H7 (cell line): ENCODE measurements around the gene OR2A25. TPM values are rescaled to one million over a fixed set of nuclear protein-coding genes. Genes with fewer than 3 reads are reported as not detected.
"Not testable (repeated sequence)": the region's sequence is repeated elsewhere in the genome, so short reads cannot be mapped to it uniquely, and the experiment has no call there.

Source experiments
- DNase-seq: peaks from one replicate; pipeline ENCODE4 v3.0.0; 2012
- H3K27me3 ChIP-seq: 2 replicates; pipeline ENCODE4 v1.6.0; 2011; ENCODE audit warnings: mild to moderate bottlenecking, low read length; ENCODE audit not compliant: control insufficient read depth, insufficient read depth
- H3K36me3 ChIP-seq: replicated peaks from 2 replicates; pipeline ENCODE4 v1.5.1; 2011; ENCODE audit warnings: low read length; ENCODE audit not compliant: control insufficient read depth, insufficient read depth
- H3K4me3 ChIP-seq: 2 replicates; pipeline ENCODE4 v1.5.1; 2011; ENCODE audit warnings: low read depth, mild to moderate bottlenecking, control low read depth, low read length, moderate library complexity; ENCODE audit not compliant: insufficient read depth
- total RNA-seq: library from RNA; depleted of rRNA; stranded (reverse); fragments of >200 nt; shearing (Covaris generic); gene quantifications from 2 replicates; pipeline ENCODE4 v1.2.3, GENCODE V29; 2014

Gene OR2A25
- total RNA-seq, 1 experiment from 2014 or later = not detected

DNA sequence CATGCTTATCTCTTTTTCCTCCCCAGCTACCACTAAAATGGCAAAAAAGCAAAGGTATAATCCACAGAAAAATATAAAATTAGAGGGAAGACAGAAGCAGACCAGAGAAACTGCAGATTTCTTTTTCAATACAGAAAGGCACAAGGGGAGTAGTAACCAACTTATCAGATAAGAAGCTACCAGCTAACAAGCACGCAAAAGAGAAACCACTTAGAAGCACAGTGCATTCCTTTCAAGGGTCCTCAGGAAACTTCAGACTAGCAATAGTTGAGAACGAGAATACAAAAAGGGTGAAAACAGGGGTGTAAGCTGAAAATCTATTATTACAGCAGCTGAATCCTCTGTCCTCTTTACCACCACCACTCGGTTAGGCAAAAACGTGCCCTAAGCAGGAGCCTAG, 30.7 kb upstream of the OR2A25 start:
- H3K36me3 ChIP-seq = no peaks in the 10 kb centered on the region
- DNase-seq = no peak
- no peak overlapping the region for H3K4me3 ChIP-seq
- H3K27me3 ChIP-seq = no peaks in the 10 kb centered on the region

DNA sequence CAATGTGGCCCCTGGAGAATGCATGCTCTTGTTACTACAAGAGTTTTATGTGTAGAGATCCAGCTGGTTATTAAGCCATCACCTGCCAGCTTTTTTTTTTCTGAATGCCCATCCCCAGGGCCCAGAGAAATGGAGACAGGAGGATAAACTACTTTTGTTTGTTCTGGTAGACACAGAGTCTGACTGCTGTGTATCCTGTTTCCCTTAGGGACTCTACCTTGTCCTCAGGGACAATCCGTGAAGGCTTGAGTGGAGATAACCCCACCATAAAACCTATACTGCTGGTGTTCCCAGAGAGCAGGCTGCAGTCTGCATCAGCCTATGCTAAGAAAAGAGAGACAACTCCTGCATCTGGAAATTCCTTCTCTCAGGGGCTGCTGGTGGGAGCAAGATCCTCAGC, 21.0 kb upstream of the OR2A25 start, which contains the start of gene OR2A5:
TSS of gene OR2A5 (plus strand) at position 301 of the 400 bp plus-strand sequence. CDS start 1,454 bp downstream, outside the sequence.
- Histone ChIP-seq H3K4me3 (no peak within 1 kb of the TSS), H3K27me3 (no peaks in the 10 kb centered on the region), H3K36me3 (no peaks in the 10 kb centered on the region)
- no peak for DNase-seq

DNA sequence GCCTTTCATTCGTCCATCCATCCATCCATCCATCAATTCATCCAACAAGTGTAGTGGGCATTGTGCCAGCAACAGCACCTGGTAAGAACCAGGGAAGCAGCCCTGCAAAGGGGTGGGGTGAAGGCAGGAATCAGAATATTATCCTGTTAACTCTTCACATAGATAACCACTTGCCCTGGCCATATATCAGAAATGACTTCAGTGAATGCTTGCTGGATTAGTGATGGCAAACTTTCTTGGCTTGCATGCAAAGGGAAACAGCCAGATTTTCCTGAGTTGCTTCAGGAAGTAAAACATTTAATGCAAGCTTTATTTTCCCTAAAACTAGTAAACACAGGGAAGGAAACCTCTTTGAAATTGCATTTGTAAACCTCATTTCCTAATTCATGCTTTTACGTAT, 20.1 kb upstream of the OR2A25 start:
- Histone ChIP-seq H3K27me3 (no peaks in the 10 kb centered on the region), H3K4me3 (no peak overlapping the region), H3K36me3 (no peaks in the 10 kb centered on the region)
- DNase-seq = no peak

DNA sequence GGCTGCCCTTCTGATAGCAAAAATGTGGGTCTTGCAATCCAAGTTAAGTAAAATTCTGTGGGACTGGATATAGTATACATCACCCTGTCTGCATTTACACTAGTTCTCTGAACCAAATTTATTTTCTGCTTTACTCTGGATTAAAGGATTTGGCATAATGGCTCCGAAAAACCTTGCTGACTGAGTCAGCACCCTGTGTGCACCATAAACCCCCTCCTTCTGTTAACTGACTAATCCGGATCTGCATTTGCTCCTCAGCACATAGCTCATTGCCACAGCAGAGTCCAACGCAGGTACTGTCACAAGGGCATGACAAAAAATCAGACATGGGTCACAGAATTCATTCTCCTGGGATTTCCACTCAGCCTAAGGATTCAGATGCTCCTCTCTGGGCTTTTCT, 19.5 kb upstream of the OR2A25 start:
- H3K36me3 ChIP-seq = no peaks in the 10 kb centered on the region
- DNase-seq = no peak
- no peaks in the 10 kb centered on the region for H3K27me3 ChIP-seq
- H3K4me3 ChIP-seq = no peak overlapping the region

DNA sequence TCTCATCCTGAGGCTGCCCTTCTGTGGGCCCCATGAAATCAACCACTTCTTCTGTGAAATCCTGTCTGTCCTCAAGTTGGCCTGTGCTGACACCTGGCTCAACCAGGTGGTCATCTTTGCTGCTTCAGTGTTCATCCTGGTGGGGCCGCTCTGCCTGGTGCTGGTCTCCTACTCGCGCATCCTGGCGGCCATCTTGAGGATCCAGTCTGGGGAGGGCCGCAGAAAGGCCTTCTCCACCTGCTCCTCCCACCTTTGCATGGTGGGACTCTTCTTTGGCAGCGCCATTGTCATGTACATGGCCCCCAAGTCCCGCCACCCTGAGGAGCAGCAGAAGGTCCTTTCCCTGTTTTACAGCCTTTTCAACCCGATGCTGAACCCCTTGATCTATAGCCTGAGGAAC, 18.7 kb upstream of the OR2A25 start:
- H3K27me3 ChIP-seq, H3K36me3 ChIP-seq, DNase-seq, H3K4me3 ChIP-seq: not testable (repeated sequence)

DNA sequence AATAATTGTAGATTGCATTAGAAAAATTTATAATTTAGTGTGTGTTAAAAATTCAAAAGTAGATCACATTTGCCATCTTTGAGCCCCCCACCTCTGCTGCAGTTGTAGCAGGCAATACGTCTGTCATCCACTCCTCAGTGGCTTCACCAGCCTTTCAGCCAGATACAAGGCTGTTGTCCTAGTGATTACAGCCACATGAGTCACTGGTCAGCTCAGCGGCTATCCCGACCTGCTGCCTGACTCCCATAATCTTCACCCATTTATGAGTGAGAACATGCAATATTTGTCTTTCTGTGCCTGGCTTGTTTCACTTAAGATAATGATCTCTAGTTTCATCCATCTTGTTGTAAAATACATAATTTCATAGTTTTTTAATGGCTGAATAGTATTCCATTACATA, 11.7 kb upstream of the OR2A25 start:
- Histone ChIP-seq H3K27me3 (no peaks in the 10 kb centered on the region), H3K36me3 (no peaks in the 10 kb centered on the region), H3K4me3 (no peak overlapping the region)
- no peak for DNase-seq

DNA sequence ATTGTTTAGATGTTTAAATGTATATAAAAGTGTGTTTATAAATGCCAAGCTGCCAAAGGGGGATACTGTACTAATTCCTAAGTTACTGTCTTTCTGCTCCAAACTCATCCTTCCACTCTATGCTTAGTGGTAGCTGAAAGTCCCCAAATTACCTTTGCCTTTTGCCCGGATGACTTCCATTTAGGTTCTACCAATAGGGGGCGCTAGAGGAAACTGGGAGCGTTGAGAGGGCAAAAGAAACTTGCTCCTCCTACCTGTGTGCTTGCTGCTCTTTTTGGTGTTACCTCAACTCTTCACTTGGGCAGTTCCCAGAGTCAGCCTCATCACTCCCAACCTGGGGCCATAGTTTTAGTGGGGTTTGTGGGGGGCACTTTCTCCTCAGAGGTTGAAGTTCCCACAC, 5.9 kb upstream of the OR2A25 start:
- no peaks in the 10 kb centered on the region for H3K27me3 ChIP-seq
- no peaks in the 10 kb centered on the region for H3K36me3 ChIP-seq
- peak; percentile 32 for DNase-seq
- H3K4me3 ChIP-seq = no peak overlapping the region

DNA sequence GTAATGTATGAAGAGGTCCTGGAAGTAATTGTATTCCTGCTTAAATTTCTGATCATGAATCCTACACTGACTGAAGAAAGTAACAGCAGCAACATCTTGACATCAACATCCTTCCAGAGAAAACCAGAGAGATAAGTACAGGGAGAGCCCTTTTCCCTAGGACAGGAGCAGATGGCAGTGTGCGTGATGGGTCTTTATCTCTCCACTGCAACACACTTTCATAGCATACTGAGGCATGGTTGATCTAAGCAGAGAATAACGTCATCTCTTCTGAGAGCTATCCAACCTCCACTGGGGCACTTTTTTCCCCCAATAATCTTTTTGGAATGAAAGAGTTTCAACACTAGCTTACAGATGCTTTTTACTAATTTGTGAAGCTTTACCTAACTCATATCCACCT, 342 bp downstream of the OR2A25 start:
- Histone ChIP-seq H3K27me3 (no peaks in the 10 kb centered on the region), H3K4me3 (no peak overlapping the region), H3K36me3 (no peaks in the 10 kb centered on the region)
- no peak for DNase-seq

DNA sequence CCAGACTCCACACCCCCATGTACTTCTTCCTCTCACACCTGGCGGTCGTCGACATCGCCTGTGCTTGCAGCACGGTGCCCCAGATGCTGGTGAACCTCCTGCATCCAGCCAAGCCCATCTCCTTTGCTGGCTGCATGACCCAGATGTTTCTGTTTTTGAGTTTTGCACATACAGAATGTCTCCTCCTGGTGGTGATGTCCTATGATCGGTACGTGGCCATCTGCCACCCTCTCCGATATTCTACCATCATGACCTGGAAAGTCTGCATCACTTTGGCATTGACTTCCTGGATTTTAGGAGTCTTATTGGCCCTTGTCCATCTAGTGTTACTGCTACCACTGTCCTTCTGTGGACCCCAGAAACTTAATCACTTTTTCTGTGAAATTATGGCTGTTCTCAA, 4.8 kb downstream of the OR2A25 start:
- Histone ChIP-seq H3K4me3 (no peak overlapping the region), H3K36me3 (no peaks in the 10 kb centered on the region), H3K27me3 (no peaks in the 10 kb centered on the region)
- DNase-seq = no peak

DNA sequence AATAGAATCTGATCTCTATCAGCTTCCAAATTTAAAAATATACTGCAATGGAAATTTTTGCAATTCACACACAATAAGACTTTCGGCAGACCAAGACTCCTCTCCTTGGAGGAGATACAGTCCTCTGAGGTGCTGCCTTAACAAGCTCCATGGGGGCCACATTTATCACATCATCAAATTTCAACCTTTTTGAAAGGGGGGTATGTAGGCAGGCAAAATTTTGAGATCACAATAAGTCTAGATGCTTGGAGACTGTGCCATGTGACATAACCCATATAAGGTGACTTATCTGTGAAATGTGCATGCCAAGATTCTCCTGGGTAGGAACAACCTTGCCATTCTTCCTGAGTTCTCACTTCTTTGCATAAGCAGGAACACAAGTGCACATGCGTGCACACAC, 16.4 kb downstream of the OR2A25 start, which contains the start of gene OR2A12:
TSS of gene OR2A12 (plus strand) at position 301 of the 400 bp plus-strand sequence. CDS start 8,830 bp downstream, outside the sequence.
- Histone ChIP-seq H3K4me3 (no peak within 1 kb of the TSS), H3K27me3 (no peaks in the 10 kb centered on the region), H3K36me3 (no peaks in the 10 kb centered on the region)
- no peak for DNase-seq

DNA sequence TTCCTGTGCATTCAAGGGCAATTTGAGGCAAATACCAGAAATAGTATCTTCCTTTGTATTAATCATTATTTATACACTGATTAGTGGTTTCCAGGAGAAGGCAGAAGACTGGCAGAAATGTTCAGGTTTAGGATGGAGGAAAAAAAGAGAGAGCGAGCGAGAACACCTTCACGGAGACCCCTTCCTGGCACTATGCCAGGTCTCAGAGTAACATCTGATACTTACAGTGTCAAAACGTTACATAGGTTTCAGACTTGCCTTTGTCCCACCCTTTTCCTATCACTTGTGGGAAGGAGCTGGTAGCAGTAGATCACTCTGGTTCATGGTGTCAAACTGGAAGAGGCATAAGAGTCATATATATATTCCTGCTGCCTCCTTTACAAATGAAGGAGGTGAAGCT, 17.1 kb downstream of the OR2A25 start:
- Histone ChIP-seq H3K36me3 (no peaks in the 10 kb centered on the region), H3K4me3 (no peak overlapping the region), H3K27me3 (no peaks in the 10 kb centered on the region)
- no peak for DNase-seq

DNA sequence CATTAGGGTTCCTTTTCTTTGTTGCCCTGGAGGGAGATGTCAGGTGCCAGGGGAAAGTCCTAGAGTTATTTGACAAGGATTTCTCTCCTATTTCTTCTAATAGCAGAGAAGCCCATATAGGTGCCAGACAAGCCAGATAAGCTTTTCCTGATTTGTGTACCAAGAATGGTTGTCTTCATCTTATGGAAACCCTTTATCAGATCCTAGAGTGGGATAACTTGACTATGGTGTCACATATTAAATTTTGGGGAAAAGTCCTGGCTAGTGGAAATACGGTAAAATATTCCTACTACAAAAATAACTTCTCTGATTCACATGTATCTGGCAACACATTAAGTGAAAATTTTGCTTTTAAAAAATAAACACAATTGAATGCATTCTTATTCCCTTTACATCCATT, 17.6 kb downstream of the OR2A25 start:
- Histone ChIP-seq H3K36me3 (no peaks in the 10 kb centered on the region), H3K27me3 (no peaks in the 10 kb centered on the region), H3K4me3 (no peak overlapping the region)
- DNase-seq = no peak

DNA sequence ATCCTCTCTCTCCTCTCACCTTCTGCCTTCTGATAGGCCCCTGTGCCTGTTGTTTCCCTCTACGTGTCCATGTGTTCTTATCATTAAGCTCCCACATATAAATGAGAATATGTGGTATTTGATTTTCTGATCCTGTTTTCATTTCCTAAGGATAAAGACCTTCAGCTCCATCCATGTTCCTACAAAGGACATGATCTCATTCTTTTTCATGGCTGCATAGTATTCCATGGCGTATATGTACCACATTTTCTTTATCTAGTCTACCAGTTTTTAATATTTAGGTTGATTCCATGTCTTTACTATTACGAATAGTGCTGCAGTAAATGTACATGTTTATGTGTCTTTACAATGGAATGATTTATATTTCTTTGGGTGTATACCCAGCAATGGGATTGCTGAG, 21.1 kb downstream of the OR2A25 start:
- no peak overlapping the region for H3K4me3 ChIP-seq
- DNase-seq = no peak
- no peaks in the 10 kb centered on the region for H3K27me3 ChIP-seq
- H3K36me3 ChIP-seq = no peaks in the 10 kb centered on the region

DNA sequence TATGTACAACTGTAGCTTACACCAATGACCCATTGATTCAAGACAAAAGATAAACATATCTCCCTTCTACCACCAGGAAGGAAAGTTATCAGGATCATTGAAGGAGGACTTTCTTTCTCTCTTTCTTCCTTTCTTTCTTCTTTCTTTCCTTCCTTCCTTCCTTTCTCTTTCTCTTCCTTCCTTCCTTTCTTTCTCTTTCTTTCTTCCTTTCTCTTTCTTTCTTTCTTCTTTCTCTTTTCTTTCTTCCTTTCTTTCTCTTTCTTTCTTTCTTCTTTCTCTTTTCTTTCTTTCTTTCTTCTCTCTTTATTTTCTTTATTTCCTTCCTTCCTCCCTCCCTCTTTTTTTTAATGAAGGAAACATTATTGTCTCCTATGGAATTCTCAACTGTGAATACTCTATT, 29.2 kb downstream of the OR2A25 start:
- no peak for DNase-seq
- no peak overlapping the region for H3K4me3 ChIP-seq
- no peaks in the 10 kb centered on the region for H3K27me3 ChIP-seq
- H3K36me3 ChIP-seq = no peaks in the 10 kb centered on the region

DNA sequence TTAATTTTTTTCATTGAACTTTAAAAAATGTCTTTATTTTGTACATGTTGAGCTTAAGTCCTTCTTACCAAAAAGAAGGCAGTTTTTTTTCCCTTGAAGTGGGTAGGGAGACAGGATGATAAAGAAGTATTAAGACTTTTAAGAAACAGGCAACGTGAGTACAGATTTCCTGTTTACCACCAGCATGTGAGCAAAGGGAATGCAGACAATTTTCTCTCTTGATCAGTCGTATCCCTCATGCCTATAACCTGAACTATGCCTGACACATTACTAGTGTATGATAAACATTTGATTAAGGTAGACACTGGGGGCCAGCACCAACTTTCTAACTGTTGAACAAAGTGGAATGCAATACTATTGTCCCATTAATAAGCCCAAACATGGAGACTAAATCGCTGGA, 31.0 kb downstream of the OR2A25 start:
- DNase-seq = no peak
- Histone ChIP-seq H3K36me3 (no peaks in the 10 kb centered on the region), H3K27me3 (no peaks in the 10 kb centered on the region), H3K4me3 (no peak overlapping the region)

DNA sequence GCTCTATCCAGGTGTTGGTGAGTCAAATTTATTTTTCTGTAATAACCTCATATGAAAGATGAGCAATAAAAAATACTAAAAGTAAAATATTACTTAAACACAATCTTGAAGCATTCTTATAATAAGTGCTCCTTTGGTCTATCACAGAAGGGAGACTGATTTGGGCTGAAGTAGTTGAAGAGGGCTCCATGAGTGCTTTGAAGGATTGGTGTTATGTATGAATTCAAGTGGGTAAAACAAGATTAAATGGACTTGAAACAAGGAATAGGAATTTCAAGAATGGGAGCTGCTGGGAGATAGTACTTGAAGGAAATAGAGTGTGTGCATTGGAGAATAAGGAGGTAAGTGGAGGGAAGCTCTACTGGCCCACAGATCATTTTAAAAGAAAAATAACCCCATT, 32.4 kb downstream of the OR2A25 start:
- no peak overlapping the region for H3K4me3 ChIP-seq
- no peak for DNase-seq
- H3K27me3 ChIP-seq = no peaks in the 10 kb centered on the region
- H3K36me3 ChIP-seq = no peaks in the 10 kb centered on the region
